HEK293 (cell line): Measurements from ENCODE around the gene SLC25A47.

ENCODE experiments used
- CTCF ChIA-PET: fragments of 350-600 bp; formaldehyde crosslinking; extraction: SDS; loops from one replicate; lab custom pipeline; 2021; ENCODE audit warnings: antibody characterized with exemption; lab: Yijun Ruan, JAX
- POLR2A ChIA-PET: fragments of 300-600 bp; formaldehyde crosslinking; extraction: SDS; loops from one replicate; lab custom pipeline; 2020; ENCODE audit warnings: antibody characterized with exemption, inconsistent platforms; lab: Yijun Ruan, JAX
- H3K27ac ChIP-seq: fragments of 200-500 bp; sonication (Bioruptor generic); 2 replicates; pipeline ENCODE4 v1.5.1; 2014; ENCODE audit warnings: low read depth, low read length, control low read depth, inconsistent platforms; ENCODE audit errors: extremely low read depth
- H3K36me3 ChIP-seq, 2 experiments: fragments of 200-500 bp in 1 of 2; sonication (Bioruptor generic) in 1 of 2; 1 replicate in 1 of 2; 2 replicates in 1 of 2; pipeline ENCODE4 v1.5.1; 2014 to 2017; ENCODE audit warnings: inconsistent platforms in 2 of 2, low read length in 2 of 2; ENCODE audit not compliant: control insufficient read depth in 2 of 2, insufficient read depth in 1 of 2
- H3K4me1 ChIP-seq: fragments of 200-500 bp; sonication (Bioruptor generic); 2 replicates; pipeline ENCODE4 v1.5.1; 2014; ENCODE audit warnings: mild to moderate bottlenecking, low read length, inconsistent platforms; ENCODE audit not compliant: control insufficient read depth, insufficient read depth
- H3K4me3 ChIP-seq: 2 replicates; pipeline ENCODE4 v1.5.1; 2011; ENCODE audit warnings: low read depth, mild to moderate bottlenecking, control low read depth, low read length, moderate library complexity
- H3K9me3 ChIP-seq: fragments of 200-500 bp; sonication (Bioruptor generic); 2 replicates; pipeline ENCODE4 v1.5.1; 2014; ENCODE audit warnings: low read depth, low read length, inconsistent platforms; ENCODE audit not compliant: control insufficient read depth, insufficient read depth
- GLI2 ChIP-seq: fragments of 450-650 bp; formaldehyde crosslinking; IDR thresholded peaks from 2 replicates; pipeline ENCODE4; 2017; ENCODE audit warnings: missing biosample characterization, missing genetic modification characterization, low read depth, borderline replicate concordance
- HIC1 ChIP-seq: fragments of 450-650 bp; formaldehyde crosslinking; IDR thresholded peaks from 2 replicates; pipeline ENCODE4 v1.5.1; 2016; ENCODE audit warnings: missing biosample characterization, missing genetic modification characterization
- IKZF3 ChIP-seq: fragments of 450-650 bp; IDR thresholded peaks from 2 replicates; pipeline ENCODE4 v1.5.0; 2018; ENCODE audit warnings: missing biosample characterization, mild to moderate bottlenecking, missing genetic modification characterization, moderate library complexity
- KLF16 ChIP-seq: fragments of 450-650 bp; formaldehyde crosslinking; IDR thresholded peaks from 2 replicates; pipeline ENCODE4 v1.5.1; 2017; ENCODE audit warnings: missing biosample characterization, missing genetic modification characterization
- REST ChIP-seq: fragments of 450-650 bp; formaldehyde crosslinking; IDR thresholded peaks from 2 replicates; pipeline ENCODE4 v1.5.1; 2016; ENCODE audit warnings: missing biosample characterization, missing genetic modification characterization
- SALL2 ChIP-seq: fragments of 450-650 bp; formaldehyde crosslinking; IDR thresholded peaks from 2 replicates; pipeline ENCODE4 v1.5.0; 2017; ENCODE audit warnings: missing biosample characterization, mild to moderate bottlenecking, missing genetic modification characterization, borderline replicate concordance
- SETDB1 ChIP-seq: IDR thresholded peaks from one replicate; pipeline ENCODE4 v1.6.1; 2017; ENCODE audit warnings: mild to moderate bottlenecking, low read length, moderate library complexity, mixed read lengths; ENCODE audit not compliant: insufficient read length
- YY1 ChIP-seq: fragments of 450-650 bp; formaldehyde crosslinking; IDR thresholded peaks from 2 replicates; pipeline ENCODE4 v1.5.1; 2018; ENCODE audit warnings: missing biosample characterization, missing genetic modification characterization
- ZBTB21 ChIP-seq: fragments of 450-650 bp; formaldehyde crosslinking; IDR thresholded peaks from 2 replicates; pipeline ENCODE4 v1.5.1; 2017; ENCODE audit warnings: missing biosample characterization, missing genetic modification characterization
- ZEB2 ChIP-seq: fragments of 450-650 bp; formaldehyde crosslinking; IDR thresholded peaks from 2 replicates; pipeline ENCODE4 v1.5.1; 2016; ENCODE audit warnings: missing biosample characterization, missing genetic modification characterization
- ZFP37 ChIP-seq: fragments of 450-650 bp; formaldehyde crosslinking; IDR thresholded peaks from 2 replicates; pipeline ENCODE4 v1.5.1; 2016; ENCODE audit warnings: missing biosample characterization, missing genetic modification characterization
- ZNF223 ChIP-seq: fragments of 450-650 bp; formaldehyde crosslinking; IDR thresholded peaks from 2 replicates; pipeline ENCODE4 v1.5.1; 2016; ENCODE audit warnings: missing biosample characterization, missing genetic modification characterization
- ZNF24 ChIP-seq: fragments of 450-650 bp; formaldehyde crosslinking; IDR thresholded peaks from 2 replicates; pipeline ENCODE4 v1.5.1; 2016; ENCODE audit warnings: missing biosample characterization, missing genetic modification characterization
- ZNF280D ChIP-seq: fragments of 450-650 bp; formaldehyde crosslinking; IDR thresholded peaks from 2 replicates; pipeline ENCODE4 v1.5.1; 2016; ENCODE audit warnings: missing biosample characterization, missing genetic modification characterization
- ZNF311 ChIP-seq: fragments of 450-650 bp; formaldehyde crosslinking; IDR thresholded peaks from 2 replicates; pipeline ENCODE4 v1.5.1; 2017; ENCODE audit warnings: missing biosample characterization, missing genetic modification characterization, borderline replicate concordance
- ZNF404 ChIP-seq: fragments of 450-650 bp; formaldehyde crosslinking; IDR thresholded peaks from 2 replicates; pipeline ENCODE4 v1.5.1; 2017; ENCODE audit warnings: missing biosample characterization, missing genetic modification characterization
- ZNF555 ChIP-seq: fragments of 450-650 bp; formaldehyde crosslinking; conservative IDR thresholded peaks from 2 replicates; pipeline ENCODE4 v1.5.1; 2017; ENCODE audit warnings: missing biosample characterization, mild to moderate bottlenecking, missing genetic modification characterization, inconsistent platforms
- ZNF747 ChIP-seq: fragments of 450-650 bp; formaldehyde crosslinking; IDR thresholded peaks from 2 replicates; pipeline ENCODE4 v1.5.1; 2016; ENCODE audit warnings: missing biosample characterization, missing genetic modification characterization

Gene SLC25A47

DNA sequence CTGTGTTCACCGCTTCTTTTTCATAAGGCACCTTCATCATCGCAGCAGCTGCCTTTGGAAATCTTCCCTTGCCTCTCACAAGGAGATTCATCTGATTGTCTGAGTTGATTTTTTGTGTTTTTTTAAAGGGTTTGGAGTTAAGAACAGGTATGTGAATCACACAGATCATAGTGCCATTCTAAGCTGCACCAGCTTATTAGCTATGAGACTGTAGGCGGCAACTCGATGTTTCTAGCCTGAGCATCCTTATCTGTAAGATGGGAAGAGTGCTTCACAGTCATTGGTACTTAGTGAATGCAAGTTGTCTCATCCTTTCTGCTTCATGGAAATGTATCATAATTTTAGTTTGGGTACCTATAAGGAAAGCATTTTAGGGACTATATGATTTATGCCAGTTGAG lies 48.9 kb upstream of the SLC25A47 start (continued):
- TF ChIP-seq REST (tag by site-specific recombination) (no peak), HIC1 (tag by site-specific recombination) (no peak)

DNA sequence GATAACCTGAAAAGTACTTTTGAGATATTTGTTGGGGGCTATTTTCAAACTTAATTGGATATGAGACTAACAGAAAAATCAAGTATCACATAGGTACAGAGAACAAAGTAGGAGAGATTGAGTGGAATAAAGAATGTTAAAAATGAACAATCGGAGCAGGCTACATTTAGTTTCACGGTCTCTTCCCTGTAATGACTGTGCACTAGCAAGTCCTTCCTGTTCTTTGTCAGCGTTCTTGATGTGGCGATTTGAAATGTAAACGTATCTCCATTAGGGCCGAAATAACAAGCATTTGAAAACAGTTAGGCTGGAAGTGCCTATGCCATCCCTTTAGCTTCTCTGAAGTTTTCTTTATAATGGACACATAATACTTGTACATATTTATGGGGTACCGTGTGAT lies 47.9 kb upstream of the SLC25A47 start:
- CTCF ChIA-PET = interaction anchor here (1.1 kb wide), 1 partner anchor 28 kb away, joined by 3 read pairs; no protein-coding TSS in a partner anchor
- Histone ChIP-seq H3K4me3 (no peak overlapping the region), H3K4me1 (peaks cover 11% of the 10 kb centered on the region), H3K9me3 (no peaks in the 10 kb centered on the region), H3K27ac (no peak overlapping the region), H3K36me3 (peaks cover 10 to 57% of the 10 kb centered on the region in 2 experiments)
- TF ChIP-seq ZNF555 (tag by site-specific recombination) (no peak), ZBTB21 (tag by site-specific recombination) (no peak), ZNF311 (tag by site-specific recombination) (no peak), SALL2 (tag by site-specific recombination) (no peak), ZFP37 (tag by site-specific recombination) (no peak), ZNF747 (tag by site-specific recombination) (no peak), ZNF223 (tag by site-specific recombination) (no peak), ZNF280D (tag by site-specific recombination) (no peak), ZEB2 (tag by site-specific recombination) (no peak), ZNF24 (no peak), ZNF404 (tag by site-specific recombination) (no peak)
- POLR2A ChIA-PET = no interaction called here

GRCh38 chr14:100278702-100279101 lies 44.4 kb upstream of the SLC25A47 start:
- peaks cover 5% of the 10 kb centered on the region for H3K4me1 ChIP-seq
- ChIA-PET POLR2A (interaction anchor here (0.5 kb wide), 1 partner anchor 11 kb away, joined by 6 read pairs; no protein-coding TSS in a partner anchor), CTCF (interaction anchor here (0.7 to 1.1 kb wide), 3 partner anchors 10 to 38 kb away, joined by 3 read pairs; no protein-coding TSS in a partner anchor)
- no peak overlapping the region for H3K4me3 ChIP-seq
- H3K36me3 ChIP-seq = peaks cover 4 to 71% of the 10 kb centered on the region in 2 experiments; a peak in 2 of 3 replicates
- TF ChIP-seq IKZF3 (tag by site-specific recombination) = no peak
- TF ChIP-seq YY1 = no peak
- no peak for TF ChIP-seq GLI2 (tag by site-specific recombination)
- TF ChIP-seq SETDB1 = no peak
- no peak for TF ChIP-seq KLF16 (tag by site-specific recombination)
- H3K27ac ChIP-seq = no peak overlapping the region
- H3K9me3 ChIP-seq = no peaks in the 10 kb centered on the region
